Left colon (tissue), 2 donors: ENCODE measurements around the gene C14orf132. TPM values are rescaled to one million over a fixed set of nuclear protein-coding genes. Genes with fewer than 3 reads are reported as not detected.

Experiments
- ATAC-seq: fragments of 200-7000 bp; cut with Tn5 transposase; one replicate; pipeline ENCODE4 v1.9.1; 2020; ENCODE audit warnings: mild to moderate bottlenecking, moderate library complexity
- DNase-seq, 2 donors: peaks; one replicate each; pipeline ENCODE4 v3.0.0-alpha.2; 2020
- intact Hi-C, 2 donors: fragments of 100-400 bp; cut with DNase I in 1 of 2; cut with micrococcal nuclease in 1 of 2; formaldehyde crosslinking; loops; one replicate each; pipeline versions ENCODE4 v1.11.2 to v1.14.0; 2022; cut with DNase I, micrococcal nuclease
- total RNA-seq, 2 donors: library from RNA; stranded (reverse); fragmentation: NEBNext Ultra II Directional; extraction: Animal tissue kit (Norgen Biotek cat#: 25700); gene quantifications; one replicate each; pipeline ENCODE4 v1.2.1, GENCODE V29; 2021
- donor health status: DM: no; HTN: no; CAD: no.
- donor health status: DM: yes; HTN: yes; CAD: no.

Gene C14orf132
- total RNA-seq, 2 donors from 2014 or later: 2.2 to 6.7 TPM

DNA sequence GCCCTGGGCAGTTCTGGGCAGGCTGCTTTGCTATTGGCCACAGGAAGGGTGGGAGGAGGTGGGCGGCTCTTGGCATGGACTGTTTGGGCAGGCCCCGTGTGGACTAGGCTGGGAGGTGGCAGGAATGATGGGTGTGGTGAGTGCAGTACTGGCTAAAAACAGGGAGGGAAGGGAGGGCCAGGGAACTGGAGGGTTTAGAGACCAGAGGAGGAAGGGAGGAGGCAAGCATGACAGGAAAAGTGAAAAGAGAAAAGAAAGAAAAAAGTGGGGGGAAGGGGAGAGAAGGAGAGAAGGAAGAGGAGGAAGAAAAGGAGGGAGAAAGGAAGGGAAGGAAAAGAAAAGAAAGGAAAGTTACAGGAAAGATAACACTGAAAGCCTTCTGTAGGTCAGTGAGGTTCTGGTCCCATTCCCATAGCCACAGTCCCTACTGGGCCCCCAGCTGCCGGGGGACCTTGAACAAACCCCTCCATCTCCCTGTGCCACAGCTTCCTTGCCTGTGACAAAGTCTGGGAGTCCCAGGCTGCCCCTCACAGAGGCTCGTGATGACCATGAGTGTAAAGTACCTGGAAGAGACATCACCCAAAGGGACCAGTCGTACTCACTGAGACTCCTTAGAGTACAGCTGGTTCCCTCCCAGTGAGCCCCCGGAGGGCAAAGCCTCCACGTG lies 1.1 kb upstream of the C14orf132 start:
- intact Hi-C loops: no loop called here
- ATAC-seq: peak; percentile 84

DNA sequence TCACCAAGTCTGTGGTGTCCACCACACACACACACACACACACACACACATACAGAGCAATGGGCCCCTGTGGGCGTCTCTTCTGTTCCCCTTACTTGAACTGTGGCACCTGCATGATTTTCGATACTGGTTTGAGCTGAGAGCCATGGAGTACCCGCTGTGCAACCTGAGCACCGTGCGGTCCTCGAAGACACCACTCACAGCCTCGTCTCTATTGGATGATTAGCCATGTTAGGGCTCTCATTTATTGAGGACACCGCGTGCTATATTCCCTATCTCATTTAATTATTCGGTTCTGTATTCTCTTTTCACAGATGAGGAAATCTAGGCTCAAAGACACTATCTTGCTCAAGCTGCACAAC lies 623 bp upstream of the C14orf132 start:
- ATAC-seq (peak; percentile 6), DNase-seq (no peak)
- intact Hi-C loops: no loop called here

More for the DNA sequence above, 1.1 kb upstream of the C14orf132 start:
- peak; percentile 34 to 41 for DNase-seq

DNA sequence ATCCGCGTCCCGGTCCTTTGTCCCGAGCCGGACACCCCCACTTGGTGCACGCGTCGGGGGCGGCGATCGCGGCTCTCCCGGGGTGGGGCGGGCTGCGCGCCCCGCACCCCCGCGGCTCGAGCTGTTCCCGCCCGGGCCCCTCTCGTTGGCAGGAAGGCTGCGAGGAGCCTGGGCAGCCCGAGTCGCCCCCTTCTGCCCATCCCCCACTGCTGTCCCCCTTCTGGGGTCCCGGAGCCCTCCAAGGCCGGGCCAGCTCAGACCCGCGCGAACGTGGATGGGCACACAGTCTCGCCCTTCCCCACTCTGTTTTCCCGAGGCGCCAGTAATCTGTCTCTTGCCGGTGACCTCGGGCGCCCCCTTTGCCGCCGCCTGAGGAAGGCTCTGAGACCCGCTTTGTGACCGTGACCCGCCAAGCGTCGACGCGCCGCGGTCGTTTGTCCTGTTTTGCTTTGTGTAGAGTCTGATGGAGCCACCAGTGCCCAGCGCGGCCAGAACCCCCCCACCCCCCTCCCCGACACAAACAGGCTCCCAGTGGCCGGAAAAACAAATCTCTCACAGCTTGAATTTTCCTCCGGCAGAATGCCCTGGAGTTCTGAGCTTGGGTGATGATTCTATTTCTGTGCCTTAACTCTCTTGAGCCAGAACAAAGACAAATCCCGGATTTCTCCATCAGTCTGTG lies 610 bp downstream of the C14orf132 start:
- intact Hi-C loops: no loop called here
- peak in 1 of 2 donors; percentile 27 for DNase-seq
- ATAC-seq: peak; percentile 16

DNA sequence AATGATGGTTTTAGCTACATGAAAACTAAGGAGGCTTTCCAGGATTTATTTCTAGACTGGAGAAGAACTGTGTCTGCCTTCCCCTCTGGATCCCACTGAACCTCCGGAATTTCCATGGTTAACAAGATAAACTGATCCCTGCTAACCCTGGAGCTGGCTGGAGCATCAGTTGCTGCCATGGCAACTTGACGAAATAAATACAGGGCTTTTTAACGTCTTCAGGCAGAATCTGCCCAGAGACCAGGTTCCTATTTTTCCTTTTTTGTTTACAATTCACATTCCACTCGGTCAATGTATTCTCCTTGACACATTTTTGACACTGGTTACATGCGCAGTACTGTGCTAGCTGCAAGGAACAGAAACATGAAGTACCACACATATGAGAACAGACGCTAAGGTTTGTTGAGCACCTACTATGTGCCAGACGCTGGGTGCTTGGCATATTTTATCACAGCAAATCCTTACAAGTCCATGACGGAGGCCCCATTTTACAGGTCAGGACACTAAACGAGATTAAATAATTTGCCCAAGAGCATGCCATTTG lies 1.7 kb downstream of the C14orf132 start:
- no peak for DNase-seq
- no peak for ATAC-seq
- intact Hi-C loops: no loop called here

DNA sequence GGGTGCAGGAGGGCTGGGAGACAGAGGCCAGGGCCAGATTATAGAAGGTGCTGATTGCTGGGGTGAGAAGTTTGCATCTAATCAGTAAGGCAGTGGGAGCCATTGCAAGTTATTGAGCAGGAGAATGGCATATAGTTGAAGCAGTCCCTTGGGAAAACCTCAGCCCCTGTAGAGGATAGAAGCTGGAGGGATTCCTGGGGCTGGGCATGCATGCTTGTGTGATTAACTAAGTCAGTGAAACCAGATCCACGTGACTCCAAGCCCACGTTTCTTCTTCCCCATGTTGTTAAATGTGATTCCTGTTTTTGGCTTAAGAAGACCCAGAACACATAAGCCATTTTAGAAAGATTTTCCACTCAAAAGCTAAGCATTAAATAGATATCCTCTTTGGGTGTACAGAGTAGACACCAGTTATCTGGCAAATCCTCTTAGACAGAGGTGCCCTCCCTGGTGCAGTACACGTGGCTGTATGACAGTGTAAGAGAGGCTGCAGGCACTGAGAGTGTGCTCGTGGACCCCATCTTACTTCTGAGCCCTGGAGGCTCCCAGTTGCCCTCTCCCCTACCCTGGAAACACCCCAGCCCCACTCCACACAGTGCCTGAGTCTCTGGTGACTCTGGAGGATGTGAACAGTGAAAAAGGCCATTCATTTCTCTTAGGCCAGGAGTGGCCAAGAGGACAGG lies 3.2 kb downstream of the C14orf132 start:
- ATAC-seq: no peak

DNA sequence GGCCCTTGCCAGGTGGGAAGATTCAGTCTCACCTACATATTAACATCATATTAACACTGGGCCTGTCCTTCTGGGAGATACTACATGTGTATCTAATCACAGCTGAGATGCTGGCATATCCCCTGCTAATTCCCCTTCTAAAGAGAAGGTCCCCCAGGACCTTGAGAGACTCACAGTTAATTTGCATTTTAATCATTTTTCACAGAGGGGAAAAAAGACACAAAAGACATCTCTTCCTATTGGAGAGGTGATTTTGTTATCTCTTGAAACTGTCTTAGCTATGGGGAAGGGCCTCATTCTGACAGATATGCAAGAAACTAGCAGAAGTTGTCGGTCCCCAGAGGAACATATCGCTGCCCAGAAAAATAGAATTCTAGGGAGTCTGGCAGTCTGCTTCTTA lies 7.5 kb downstream of the C14orf132 start:
- ATAC-seq (no peak), DNase-seq (no peak)
- intact Hi-C loops: no loop called here

More for the DNA sequence above, 3.2 kb downstream of the C14orf132 start:
- DNase-seq: no peak
- intact Hi-C loops: no loop called here

DNA sequence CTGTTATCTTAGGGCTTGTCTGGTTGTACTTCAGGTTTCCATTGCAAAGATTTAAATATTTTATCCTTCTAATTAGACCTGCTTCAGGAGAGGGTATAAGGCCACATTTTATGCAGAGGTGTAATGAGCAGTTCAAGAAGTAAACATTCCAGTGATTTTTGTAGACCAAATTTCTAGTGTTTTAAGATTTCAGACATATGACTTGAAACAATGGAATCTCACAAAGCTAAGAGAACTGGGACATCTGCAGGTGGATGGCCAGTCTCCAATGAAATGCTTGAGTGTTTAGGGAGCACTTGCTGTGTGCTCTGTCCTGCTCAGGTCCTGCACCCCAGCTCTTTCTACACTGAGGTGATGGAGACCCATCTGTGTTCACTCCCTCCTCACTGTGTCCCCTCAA lies 7.9 kb downstream of the C14orf132 start:
- ATAC-seq (no peak), DNase-seq (no peak)
- intact Hi-C loops: no loop called here

DNA sequence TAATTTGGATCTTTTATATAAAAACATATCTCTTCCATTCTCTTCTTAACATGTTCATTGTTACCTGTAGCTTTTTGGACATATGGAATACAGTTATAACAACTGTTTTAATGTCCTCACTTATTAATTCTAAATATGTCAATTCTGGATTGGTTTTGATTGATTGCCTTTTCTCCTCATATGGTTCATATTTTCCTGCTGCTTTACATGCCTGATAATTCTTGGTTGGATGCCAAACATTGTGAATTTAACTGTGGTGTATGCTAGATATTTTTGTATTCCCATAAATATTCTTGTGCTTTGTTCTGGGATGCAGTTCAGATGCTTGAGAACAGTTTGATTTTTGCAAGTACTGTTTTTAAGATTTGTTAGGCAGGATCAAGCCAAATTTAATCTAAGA lies 10.8 kb downstream of the C14orf132 start:
- intact Hi-C loops: no loop called here
- no peak for DNase-seq
- no peak for ATAC-seq

DNA sequence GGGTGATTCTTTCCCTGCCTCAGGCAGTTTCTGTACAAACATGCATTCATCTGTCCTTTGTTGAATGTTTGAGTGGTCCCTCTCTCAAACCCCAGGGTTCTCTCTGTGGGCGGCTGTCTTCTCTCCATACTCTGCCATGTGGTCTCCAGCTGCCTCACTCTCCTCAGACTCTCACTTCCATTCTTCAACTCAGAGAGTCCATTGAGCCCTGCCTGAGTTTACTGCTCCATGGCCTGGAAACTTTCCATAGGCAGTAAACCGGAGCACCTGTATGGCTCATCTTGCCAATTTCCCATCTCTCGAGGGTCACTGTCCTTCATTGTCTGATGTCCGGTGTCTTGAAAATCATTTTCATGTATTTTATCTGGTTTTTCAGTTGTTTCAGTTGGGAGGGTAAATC lies 11.3 kb downstream of the C14orf132 start:
- ATAC-seq (no peak), DNase-seq (no peak)
- intact Hi-C loops: no loop called here

DNA sequence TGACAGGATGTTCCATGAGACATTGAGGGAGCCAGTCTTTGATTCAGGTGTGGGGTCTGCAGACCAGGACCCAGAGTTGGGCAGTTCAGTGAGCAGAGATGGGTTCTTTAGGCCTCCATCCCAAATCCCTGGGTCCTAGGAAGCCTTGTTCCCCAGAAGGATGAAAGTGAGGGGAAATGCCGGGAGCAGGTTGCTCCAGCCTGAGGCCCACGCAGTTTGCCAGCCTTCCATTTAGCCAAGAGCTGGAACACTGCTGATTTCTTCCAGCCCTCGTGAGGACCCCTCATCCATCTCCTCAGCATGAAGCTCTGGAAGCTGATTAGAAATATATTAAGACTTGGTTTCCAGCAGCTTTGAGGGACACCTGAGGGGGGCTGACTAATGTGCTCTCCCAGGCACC lies 12.1 kb downstream of the C14orf132 start:
- intact Hi-C loops: no loop called here
- no peak for ATAC-seq
- no peak for DNase-seq

DNA sequence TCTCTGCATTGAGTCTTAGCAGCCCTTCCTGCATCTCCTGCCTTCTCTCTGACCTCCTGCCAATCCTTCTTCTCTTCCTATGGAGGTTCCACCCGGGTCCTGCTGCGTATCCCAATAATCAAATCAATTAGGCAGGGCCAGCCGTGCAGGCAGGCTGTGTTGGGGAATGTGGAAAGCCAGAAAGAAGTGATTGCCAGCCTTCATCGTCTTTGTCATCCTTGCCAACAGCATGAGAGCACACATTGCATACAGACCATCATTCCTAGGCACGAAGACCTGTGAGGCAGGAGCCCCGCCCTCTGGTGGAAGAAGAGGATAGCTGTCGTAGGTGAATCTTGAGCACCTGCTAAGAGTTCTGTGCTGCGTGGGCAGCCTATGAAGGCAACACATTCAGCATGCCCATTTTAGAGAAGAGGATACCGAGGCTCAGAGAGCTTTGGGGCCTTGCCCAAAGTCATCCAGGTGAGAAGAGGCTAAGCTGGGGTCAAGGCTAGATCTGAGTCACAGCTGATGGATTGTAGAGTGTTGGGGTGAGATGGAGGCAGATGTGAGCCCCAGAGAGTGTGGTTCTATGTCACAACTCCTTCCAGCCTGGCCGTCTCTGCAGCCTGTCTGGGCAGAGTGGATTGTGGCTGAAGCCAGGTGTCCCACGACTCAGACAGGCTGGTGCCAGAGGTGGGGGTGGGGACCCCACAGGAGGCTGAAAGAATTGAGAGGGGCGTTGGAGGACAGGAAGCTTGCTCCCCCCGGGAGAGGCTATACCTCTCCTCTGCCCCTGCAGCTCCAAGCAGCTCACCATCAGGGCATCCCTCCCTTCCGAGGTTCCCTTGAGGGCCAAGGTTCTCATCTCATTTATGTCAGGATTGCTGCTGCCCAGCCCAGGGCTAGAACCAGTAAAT lies 12.7 kb downstream of the C14orf132 start:
- intact Hi-C loops: no loop called here
- ATAC-seq (peak; percentile 54), DNase-seq (no peak)

DNA sequence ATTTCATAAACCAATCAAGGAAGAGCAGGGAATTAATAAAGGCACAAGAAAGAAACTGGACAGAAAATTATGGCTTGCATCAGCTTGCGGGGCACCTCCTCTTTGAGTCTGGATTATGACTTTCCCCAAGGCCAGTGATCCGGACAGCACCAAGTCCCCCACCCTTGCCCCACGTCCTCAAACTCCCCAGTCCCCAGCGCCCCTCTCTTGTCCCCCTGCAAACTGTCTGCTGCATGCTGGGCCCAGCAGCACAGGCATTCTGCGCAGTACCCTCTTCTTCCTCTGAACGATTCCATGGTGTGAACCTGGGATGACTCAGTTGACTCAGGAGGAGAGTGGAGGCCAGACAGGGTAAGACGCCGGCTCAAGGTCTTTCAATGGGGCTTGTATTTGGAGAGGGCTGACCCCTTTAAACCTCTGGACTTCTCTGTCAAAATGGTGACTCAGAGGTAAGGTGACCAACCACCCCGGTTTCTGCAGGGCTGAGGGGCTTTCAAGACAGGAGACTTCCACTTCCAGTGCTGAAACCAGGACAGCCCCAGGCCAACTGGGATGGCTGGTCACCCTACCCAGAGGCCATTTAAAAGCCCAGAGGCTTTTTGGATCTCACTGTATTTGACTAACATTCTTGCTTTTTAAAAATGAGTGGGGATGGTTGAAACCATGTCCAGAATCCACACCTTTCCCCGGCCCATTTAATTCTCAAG lies 13.5 kb downstream of the C14orf132 start:
- DNase-seq (no peak), ATAC-seq (no peak)
- intact Hi-C loops: no loop called here

DNA sequence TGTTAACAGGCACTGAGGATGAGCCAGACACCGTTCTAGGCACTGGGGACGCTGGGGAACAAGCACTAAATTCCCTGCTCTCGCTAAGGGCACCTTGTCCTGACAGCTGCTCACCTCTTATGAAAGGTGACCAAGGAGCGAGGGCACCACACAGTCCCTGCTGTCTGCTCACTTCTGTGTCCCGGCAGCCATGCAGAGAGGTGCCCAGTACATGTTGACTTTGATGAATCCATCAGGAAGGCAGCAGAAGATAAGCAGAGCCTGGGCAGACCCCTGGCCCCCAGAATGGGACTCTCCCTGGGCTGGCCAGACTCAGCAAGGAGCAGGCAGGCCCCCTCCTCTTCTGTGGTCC lies 14.1 kb downstream of the C14orf132 start:
- DNase-seq: no peak
- no peak for ATAC-seq
- intact Hi-C loops: no loop called here

DNA sequence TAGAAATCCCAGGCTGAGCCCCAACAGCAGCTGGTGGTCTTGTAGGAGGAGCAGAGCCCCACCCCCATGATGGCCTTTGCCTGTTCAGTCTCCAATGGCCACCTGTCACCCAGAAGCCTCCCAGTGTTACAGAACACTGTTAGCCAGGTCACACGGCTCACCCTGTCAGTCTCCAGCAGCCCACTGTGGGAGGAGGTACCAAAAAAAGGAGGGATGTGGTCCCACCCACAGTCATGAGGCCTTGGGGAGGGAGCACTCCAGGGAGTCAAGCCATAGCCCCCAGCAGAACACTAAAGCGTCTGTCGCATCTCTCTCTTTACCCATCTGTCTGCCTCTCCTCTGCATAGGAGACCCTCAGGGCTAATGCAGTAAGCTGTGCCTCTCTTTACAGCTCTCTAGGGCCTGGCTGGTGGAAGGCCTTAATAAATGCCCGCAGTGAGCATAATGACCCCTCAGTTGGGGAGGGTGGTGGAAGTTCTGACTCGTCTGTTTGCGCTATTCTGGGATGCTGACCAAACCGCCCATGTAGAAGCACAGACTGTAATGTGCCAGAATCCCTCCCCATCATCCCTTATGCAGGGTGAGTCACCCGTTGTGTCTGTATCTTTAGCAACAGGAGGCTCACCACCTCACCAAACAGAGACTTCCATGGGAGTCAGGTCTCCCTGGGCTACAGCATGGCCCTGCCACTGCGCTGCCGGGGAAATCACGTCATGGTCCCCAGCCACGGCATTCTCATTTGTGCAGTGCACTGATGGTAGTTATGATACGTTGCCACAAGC lies 14.6 kb downstream of the C14orf132 start:
- intact Hi-C loops: no loop called here
- DNase-seq (peak; percentile 10 to 58), ATAC-seq (peak; percentile 21)

DNA sequence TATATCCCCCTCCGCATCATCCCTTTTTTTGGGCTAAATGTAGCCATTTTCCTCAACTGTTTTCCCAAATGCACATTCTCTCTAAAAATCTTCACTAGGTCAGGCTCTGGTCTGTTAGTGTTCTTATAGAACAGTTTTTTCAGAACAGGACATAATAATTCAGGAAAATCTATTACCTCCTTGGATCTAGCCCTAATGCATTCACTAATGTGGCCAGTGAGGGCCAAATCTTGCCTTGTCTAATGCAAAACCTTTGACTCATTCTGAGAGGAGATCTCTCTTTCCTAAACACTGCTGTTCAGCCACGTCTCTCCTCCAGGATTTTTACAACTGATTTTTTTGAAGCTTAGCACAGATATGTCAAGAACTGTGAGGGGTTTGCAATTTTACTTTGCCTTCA lies 15.5 kb downstream of the C14orf132 start:
- DNase-seq (no peak), ATAC-seq (no peak)
- intact Hi-C loops: no loop called here

DNA sequence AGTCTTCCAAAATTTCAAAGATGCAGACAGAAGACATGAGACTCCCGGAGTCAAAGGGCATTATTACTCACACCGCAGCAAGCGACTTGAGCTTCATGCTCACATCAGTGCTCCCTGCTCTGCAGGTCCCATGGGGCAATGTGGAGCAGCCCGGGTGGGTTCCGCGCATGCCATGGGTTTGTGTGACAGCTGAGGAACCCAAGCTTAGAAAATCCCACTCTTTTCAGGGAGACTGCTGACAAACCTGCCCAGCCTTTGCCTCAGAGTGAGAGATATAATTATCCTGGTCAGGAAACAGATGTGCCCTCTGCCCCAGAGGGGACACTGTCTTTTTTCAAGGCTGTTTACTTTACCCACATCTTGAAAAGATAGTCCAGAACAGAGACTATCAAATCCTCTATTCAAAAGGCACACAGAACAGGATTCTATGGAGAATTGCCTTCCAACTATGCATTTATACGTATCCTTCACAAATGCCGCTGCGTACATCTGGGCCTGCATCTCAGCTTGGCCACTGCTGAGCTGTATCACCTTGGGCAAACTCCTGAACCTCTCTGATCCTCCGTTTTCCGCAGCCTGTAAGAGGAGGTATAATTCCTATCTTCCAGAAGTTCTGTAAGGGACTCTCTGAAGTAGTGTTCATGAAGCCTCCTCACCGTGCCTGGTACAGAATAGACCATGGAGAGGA lies 16.0 kb downstream of the C14orf132 start:
- DNase-seq (no peak), ATAC-seq (no peak)
- intact Hi-C loops: no loop called here
